HepG2 (cell line): ENCODE data around the gene SEPHS2. TPM values are rescaled to one million over a fixed set of nuclear protein-coding genes. Genes with fewer than 3 reads are reported as not detected.

Source experiments
- AGO2 ChIP-seq: fragments of 200-400 bp; formaldehyde crosslinking; optimal IDR thresholded peaks from 2 replicates; pipeline ENCODE3; 2017; ENCODE audit warnings: mild to moderate bottlenecking, low read depth, low read length, moderate library complexity
- CEBPZ ChIP-seq: IDR thresholded peaks from 2 replicates; pipeline ENCODE4 v1.6.1; 2012; ENCODE audit warnings: low read length, improper control_type of control experiment
- DNMT3B ChIP-seq: conservative IDR thresholded peaks from 2 replicates; pipeline ENCODE4 v1.6.1; 2016; ENCODE audit warnings: missing biosample characterization, control low read depth
- E2F1 ChIP-seq: sonication (generic); formaldehyde crosslinking; IDR thresholded peaks from 2 replicates; pipeline ENCODE4 v1.5.0; 2020; ENCODE audit warnings: missing genetic modification reagents
- GABPA ChIP-seq, 2 experiments: IDR thresholded peaks; 2 replicates each; pipeline ENCODE4 v1.6.1; 2011 to 2016; ENCODE audit warnings: low read depth in 2 of 2, low read length in 1 of 2, missing biosample characterization in 1 of 2, missing genetic modification characterization in 1 of 2
- GATAD2A ChIP-seq: IDR thresholded peaks from 2 replicates; pipeline ENCODE4 v1.6.1; 2016
- GRHL1 ChIP-seq: sonication (generic); formaldehyde crosslinking; conservative IDR thresholded peaks from 2 replicates; pipeline ENCODE4 v1.8.0; 2022; ENCODE audit warnings: missing genetic modification reagents
- KLF15 ChIP-seq: sonication (generic); formaldehyde crosslinking; IDR thresholded peaks from 2 replicates; pipeline ENCODE4 v1.8.1; 2023; ENCODE audit warnings: borderline replicate concordance, mild to moderate bottlenecking, inconsistent platforms, missing genetic modification reagents, mixed read lengths
- MAFK ChIP-seq, 2 experiments: IDR thresholded peaks in 1 of 2; conservative IDR thresholded peaks in 1 of 2; 2 replicates each; pipeline ENCODE4 v1.6.1; 2011; ENCODE audit warnings: improper control_type of control experiment in 2 of 2, low read length in 2 of 2
- MEF2D ChIP-seq: sonication (generic); formaldehyde crosslinking; IDR thresholded peaks from 2 replicates; pipeline ENCODE4 v1.5.1; 2020; ENCODE audit warnings: mild to moderate bottlenecking, missing genetic modification reagents
- NFE2L2 ChIP-seq: fragments of 150-350 bp; IDR thresholded peaks from 2 replicates; pipeline ENCODE4 v1.6.1; 2014; ENCODE audit warnings: low read length
- RXRB ChIP-seq: IDR thresholded peaks from 2 replicates; pipeline ENCODE4 v1.6.1; 2016; ENCODE audit warnings: borderline replicate concordance, missing genetic modification reagents, missing compliant biosample characterization
- SALL1 ChIP-seq: sonication (generic); formaldehyde crosslinking; IDR thresholded peaks from 2 replicates; pipeline ENCODE4 v1.8.0; 2022; ENCODE audit warnings: mild to moderate bottlenecking, missing genetic modification reagents
- SNRNP70 ChIP-seq: fragments of 200-400 bp; formaldehyde crosslinking; IDR thresholded peaks from 2 replicates; pipeline ENCODE4 v1.6.1; 2017; ENCODE audit warnings: mild to moderate bottlenecking, low read depth, low read length, moderate library complexity
- SP140L ChIP-seq: sonication (generic); formaldehyde crosslinking; IDR thresholded peaks from 2 replicates; pipeline ENCODE4 v1.4.0; 2020; ENCODE audit warnings: missing genetic modification reagents, borderline replicate concordance
- ZFP91 ChIP-seq: sonication (generic); formaldehyde crosslinking; IDR thresholded peaks from 2 replicates; pipeline ENCODE4 v1.9.0; 2022; ENCODE audit warnings: missing genetic modification reagents, mild to moderate bottlenecking, borderline replicate concordance
- ZMYM2 ChIP-seq: sonication (generic); formaldehyde crosslinking; IDR thresholded peaks from 2 replicates; pipeline ENCODE4 v1.8.0; 2022; ENCODE audit warnings: mild to moderate bottlenecking, missing genetic modification reagents
- ZNF816 ChIP-seq: sonication (generic); formaldehyde crosslinking; IDR thresholded peaks from 2 replicates; pipeline ENCODE4 v1.8.0; 2022; ENCODE audit warnings: missing genetic modification reagents, mild to moderate bottlenecking, borderline replicate concordance
- ZSCAN25 ChIP-seq: sonication (generic); formaldehyde crosslinking; IDR thresholded peaks from 2 replicates; pipeline ENCODE4 v1.8.0; 2022; ENCODE audit warnings: mild to moderate bottlenecking, missing genetic modification reagents
- polyA plus RNA-seq, 8 experiments: library from polyadenylated mRNA; depleted of rRNA in 3 of 8; stranded (reverse) in 7 of 8; unstranded in 1 of 8; fragments of >200 nt; fragmentation: Illumina TruSeq in 4 of 8; extraction: Trizol in 4 of 8; gene quantifications; 2 replicates each; pipeline versions ENCODE4 v1.2.1 to v1.2.3, GENCODE V29; 2011 to 2016; ENCODE audit warnings: low read depth in 4 of 8, missing spikeins in 1 of 8, mixed read lengths in 1 of 8; ENCODE audit not compliant: insufficient read depth in 1 of 8
- total RNA-seq, 5 experiments: library from RNA; depleted of rRNA; stranded (reverse); fragments of >200 nt; fragmentation: Illumina TruSeq; extraction: Trizol; gene quantifications; 2 replicates each; pipeline ENCODE4 v1.2.3, GENCODE V29; 2016; ENCODE audit warnings: low read depth in 1 of 5
- TF ChIP-seq, protein P1 (sequence below): sonication (generic); formaldehyde crosslinking; IDR thresholded peaks from 2 replicates; pipeline ENCODE4 v1.4.0; 2020; ENCODE audit warnings: mild to moderate bottlenecking, missing genetic modification reagents

Gene SEPHS2
- total and polyA plus RNA-seq, 2 of the 13 experiments (the other 11 are each of a cell fraction or from before 2014, with no cell fraction given) = 20.7 to 127 TPM

DNA sequence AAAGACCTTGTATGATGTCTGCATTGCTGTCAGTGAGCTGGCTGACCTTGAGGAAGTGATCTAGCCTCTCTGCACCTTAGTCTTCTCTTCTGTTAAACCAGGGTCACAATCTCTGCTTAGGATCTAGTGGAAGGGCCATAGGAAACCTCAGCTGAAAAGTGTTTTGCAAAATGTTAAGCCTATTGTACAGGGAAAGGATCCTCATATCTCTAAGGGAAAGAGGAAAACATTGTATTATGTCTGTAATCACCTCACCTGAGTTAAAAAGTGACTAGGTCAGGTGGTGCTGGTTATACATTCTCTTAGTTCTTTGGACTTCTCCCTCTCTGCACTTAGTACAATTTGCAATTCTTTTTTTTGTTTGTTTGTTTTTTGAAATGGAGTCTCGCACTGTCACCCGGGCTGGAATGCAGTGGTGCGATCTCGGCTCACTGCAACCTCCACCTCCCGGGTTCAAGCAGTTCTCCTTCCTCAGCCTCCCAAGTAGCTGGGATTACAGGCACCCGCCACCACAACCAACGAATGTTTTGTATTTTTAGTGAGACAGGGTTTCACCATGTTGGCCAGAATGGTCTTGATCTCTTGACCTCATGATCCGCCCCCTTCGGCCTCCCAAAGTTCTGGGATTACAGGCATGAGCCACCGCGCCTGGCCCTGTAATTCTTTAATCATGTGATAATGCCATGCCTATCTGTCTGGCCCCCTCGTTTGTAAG lies 2.0 kb upstream of the SEPHS2 start (continued):
- TF ChIP-seq NFE2L2 (no peak), AGO2 (no peak), CEBPZ (no peak), ZMYM2 (CRISPR knock-in tag) (peak; percentile 98), E2F1 (CRISPR knock-in tag) (no peak), MAFK (conservative IDR thresholded peaks at IDR 0.05 in 1 of 2, IDR thresholded peaks at IDR 0.05 in 1 of 2; ENCODE audit: low read length in 2 of 2) (peak in 1 of 2 experiments; percentile 1; a peak in 1 of 4 replicates), KLF15 (CRISPR knock-in tag) (no peak), RXRB (peak; percentile 87), SALL1 (CRISPR knock-in tag) (peak; percentile 93), GABPA (IDR thresholded peaks at IDR 0.05; ENCODE audit: low read depth, low read length) (no peak), GABPA (CRISPR knock-in tag; IDR thresholded peaks at IDR 0.05; ENCODE audit: low read depth) (peak; percentile 1; the same call in 1 of the 2 replicates), DNMT3B (0 out of 2 replicates have a peak, but pooled peaks have one; percentile 67), MEF2D (CRISPR knock-in tag) (peak; percentile 86; the same call in 1 of the 2 replicates), GATAD2A (CRISPR knock-in tag) (peak; percentile 95), GRHL1 (CRISPR knock-in tag) (no peak), SP140L (CRISPR knock-in tag) (peak; percentile 86; the same call in 1 of the 2 replicates), ZFP91 (no peak), SNRNP70 (no peak), ZSCAN25 (CRISPR knock-in tag) (0 out of 2 replicates have a peak, but pooled peaks have one; percentile 34), ZNF816 (CRISPR knock-in tag) (no peak)
- TF ChIP-seq, protein P1, sequence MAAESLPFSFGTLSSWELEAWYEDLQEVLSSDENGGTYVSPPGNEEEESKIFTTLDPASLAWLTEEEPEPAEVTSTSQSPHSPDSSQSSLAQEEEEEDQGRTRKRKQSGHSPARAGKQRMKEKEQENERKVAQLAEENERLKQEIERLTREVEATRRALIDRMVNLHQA (CRISPR knock-in tag) = no peak
